C4-2B (cell line): ENCODE results near the gene RTKN2.

Experiments
- H3K27ac ChIP-seq: fragments of 450-650 bp; 2 replicates; pipeline ENCODE4 v1.5.1; 2017
- ZFX ChIP-seq: fragments of 450-650 bp; IDR thresholded peaks from 2 replicates; pipeline ENCODE4 v1.6.1; 2017
- TF ChIP-seq, protein P1 (sequence below): fragments of 450-650 bp; conservative IDR thresholded peaks from 2 replicates; pipeline ENCODE4 v1.5.1; 2017; ENCODE audit warnings: mild to moderate bottlenecking

Gene RTKN2

DNA sequence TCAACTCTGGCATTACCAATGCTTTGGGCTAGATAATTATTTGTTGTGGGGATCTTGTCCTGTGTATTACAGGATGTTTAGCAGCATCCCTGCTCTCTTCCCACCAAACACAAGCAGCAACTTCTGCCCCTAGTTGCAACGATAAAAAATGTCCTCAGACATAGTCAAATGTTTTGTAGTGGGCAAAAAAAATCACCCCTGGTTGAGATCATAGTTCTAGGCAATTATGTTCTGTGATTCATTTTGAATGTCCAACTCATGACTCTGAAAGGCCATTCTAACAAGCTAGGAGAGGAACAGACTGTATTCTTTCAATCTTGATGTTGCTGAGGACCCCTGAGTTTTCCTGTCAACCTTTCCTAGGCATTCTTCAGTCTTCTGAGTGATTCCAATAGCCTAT lies 79.5 kb downstream of the RTKN2 start:
- TF ChIP-seq, protein P1, sequence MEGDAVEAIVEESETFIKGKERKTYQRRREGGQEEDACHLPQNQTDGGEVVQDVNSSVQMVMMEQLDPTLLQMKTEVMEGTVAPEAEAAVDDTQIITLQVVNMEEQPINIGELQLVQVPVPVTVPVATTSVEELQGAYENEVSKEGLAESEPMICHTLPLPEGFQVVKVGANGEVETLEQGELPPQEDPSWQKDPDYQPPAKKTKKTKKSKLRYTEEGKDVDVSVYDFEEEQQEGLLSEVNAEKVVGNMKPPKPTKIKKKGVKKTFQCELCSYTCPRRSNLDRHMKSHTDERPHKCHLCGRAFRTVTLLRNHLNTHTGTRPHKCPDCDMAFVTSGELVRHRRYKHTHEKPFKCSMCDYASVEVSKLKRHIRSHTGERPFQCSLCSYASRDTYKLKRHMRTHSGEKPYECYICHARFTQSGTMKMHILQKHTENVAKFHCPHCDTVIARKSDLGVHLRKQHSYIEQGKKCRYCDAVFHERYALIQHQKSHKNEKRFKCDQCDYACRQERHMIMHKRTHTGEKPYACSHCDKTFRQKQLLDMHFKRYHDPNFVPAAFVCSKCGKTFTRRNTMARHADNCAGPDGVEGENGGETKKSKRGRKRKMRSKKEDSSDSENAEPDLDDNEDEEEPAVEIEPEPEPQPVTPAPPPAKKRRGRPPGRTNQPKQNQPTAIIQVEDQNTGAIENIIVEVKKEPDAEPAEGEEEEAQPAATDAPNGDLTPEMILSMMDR = no peak
- no peak for TF ChIP-seq ZFX
- no peak overlapping the region for H3K27ac ChIP-seq

DNA sequence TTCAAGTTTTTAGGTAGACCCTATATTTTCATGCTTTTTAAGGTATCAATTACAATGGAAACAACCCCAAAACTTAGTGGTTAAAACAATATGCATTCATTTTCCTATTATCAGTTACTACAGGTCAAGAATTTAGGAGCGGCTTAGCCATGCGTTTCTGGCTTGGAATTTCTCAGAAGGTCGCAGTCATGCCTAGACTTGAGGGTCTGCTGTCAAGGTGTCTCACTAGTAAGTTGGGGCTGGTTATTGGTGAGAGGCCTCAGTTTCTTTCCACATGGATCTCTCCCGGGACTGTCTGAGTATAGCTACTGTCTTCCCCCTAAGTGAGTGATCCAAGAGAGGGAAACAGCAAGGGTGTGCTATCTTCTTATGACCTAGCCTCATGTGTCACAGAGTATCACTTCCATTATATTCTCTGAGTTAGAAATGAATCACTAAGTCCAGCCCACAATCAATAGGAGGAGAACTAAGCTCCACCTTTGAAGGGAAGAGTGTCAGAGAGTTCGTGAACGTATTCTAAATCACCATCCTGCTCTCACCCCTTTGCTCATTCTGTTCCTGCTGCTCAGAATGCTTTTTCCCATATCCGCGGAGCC lies 80.5 kb downstream of the RTKN2 start:
- TF ChIP-seq, protein P1 = no peak
- no peak for TF ChIP-seq ZFX

DNA sequence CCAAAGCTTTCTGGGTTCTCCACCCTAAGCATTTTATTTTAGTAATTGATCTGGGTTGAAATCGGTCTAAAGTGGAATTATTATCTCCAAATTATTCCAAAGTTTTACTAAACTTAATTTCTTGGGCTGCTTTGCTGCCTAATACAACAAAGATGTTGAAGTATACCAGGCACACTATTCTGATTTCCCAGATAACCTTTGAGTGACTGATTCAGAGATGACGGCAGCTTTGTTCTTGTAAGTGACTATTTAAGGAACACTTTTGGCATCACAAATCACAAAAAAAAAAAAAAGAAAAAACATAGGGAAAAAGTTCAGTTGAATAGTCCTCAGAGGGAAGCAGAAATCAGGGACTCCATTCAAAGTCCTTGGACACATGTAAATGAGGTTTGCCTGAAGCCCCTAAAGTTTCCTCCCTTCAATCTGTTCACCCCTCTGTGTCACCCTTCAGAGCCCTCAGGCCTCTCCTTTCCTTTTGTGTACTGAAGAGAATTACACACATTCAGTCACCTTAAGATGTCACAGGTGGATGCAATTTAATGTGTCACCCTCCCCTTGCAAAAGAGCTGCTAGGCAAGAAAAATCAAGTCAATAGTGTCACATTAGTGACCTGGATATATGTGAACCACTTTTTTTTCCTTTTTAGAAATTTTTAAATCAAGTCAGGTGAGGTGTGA lies 81.5 kb downstream of the RTKN2 start:
- TF ChIP-seq, protein P1 = no peak
- no peak for TF ChIP-seq ZFX
- no peak overlapping the region for H3K27ac ChIP-seq

More for the DNA sequence above, 80.5 kb downstream of the RTKN2 start:
- no peak overlapping the region for H3K27ac ChIP-seq

DNA sequence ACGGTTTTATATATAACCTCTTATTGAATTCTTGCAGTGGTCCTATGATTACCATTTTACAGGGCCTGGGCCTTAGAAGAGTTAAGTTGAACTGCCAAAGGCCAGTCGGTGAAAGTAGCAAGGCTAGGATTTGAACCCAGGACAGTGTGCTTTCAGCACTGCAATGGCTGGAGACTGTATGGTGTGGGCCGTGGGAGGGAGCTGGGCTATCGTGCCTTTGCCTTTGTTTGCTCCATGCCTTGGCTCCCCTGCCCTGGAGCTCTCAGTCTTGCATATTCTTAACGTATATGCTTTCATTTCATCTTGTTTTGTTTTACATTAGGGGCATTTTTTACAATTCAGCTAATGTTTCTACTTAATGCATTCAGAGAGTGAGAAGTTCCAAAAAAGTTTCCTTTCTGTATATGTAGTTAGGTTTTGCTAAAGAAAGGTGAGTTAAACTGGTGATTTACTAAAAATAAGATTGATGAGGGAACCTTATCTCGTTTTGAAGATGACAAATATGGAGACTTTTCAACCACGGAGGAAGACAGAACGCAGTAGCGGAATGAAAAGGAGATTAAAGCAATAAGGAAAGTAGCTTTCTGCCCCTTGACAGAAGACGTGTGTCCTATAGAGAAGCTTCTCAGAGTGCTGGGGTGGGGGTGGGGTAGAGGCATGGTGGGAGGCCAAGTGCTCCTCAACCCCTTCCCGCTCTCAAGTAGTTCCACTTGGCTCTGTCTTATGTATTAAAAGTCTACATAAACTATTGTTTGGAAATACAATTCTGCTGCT lies 82.5 kb downstream of the RTKN2 start:
- no peak for TF ChIP-seq ZFX
- TF ChIP-seq, protein P1 = no peak
- no peak overlapping the region for H3K27ac ChIP-seq

DNA sequence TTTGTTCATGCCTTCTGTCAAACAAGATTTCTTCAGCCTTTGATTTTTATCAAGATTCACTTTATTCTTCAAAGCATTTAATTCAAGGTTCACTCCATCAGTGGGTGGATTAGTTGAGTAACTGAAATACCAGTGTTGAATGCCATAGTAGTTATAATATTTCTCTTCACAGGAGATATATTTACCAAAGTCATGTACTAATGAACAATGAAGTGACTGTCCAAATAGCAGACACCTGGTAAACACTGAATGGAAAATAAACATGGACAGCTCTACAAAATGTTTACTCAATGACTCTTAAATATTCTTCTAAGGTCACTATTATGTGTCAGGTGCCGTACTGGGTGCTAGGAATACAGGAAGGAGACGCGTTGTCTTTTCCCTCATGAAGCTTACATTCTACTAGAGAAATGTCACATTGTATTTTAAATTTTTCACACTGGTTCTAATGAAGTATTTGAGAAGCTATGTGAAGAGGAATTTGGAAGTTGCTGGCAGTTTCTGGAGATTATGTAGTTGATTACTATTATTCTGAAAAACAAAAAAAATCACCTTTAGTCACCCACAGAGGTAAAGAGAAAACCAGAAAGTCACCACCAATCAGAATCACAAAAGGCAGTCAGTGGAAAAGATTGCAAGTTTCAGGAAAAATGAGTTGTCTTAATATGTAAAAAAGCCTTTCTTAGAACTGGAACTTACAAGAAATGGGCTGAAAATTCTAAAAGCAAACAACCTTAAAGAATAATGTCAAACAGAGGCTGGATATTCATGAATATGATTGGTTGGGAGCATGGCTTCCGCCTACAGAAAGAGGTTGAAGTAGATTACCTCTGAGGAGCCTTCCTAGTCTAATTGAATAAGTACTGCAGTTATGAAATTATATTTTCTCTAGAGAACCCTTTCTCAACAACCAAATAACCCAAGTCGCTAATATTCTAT lies 84.5 kb downstream of the RTKN2 start:
- H3K27ac ChIP-seq = no peak overlapping the region
- no peak for TF ChIP-seq ZFX
- TF ChIP-seq, protein P1 = no peak

DNA sequence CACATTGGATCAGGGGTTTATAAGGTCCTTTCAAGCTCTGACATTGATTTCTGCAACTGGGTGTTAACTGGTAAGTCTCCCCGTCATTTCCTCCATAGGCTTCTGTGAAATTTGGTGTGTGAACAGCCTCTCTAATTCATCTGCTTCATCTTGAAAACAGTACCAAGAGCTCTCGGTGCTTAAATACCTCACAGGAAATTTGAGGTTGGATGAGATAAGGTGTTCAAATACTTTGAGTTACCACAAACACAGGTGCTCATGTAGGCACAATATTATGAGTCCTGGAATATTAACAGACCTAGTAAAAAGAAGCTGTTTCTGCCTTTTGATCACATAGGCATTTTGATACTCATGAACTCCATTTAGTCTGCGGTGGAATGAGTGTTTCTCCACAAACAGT lies 85.2 kb downstream of the RTKN2 start:
- TF ChIP-seq, protein P1 = no peak
- TF ChIP-seq ZFX = no peak
- no peak overlapping the region for H3K27ac ChIP-seq
